Fibroblast of lung (primary cell): Measurements from ENCODE around the gene EYS. TPM values are rescaled to one million over a fixed set of nuclear protein-coding genes. Genes with fewer than 3 reads are reported as not detected.

ENCODE experiments used
- DNase-seq, 2 donors: peaks; one replicate each; pipeline versions ENCODE4 v3.0.0 to v3.0.0-alpha.2; 2010; ENCODE audit warnings: low read depth in 2 of 2
- H2AFZ ChIP-seq: 2 replicates; pipeline ENCODE4 v1.5.1; 2012; ENCODE audit warnings: low read length, control low read depth, inconsistent platforms
- H3K27ac ChIP-seq: 2 replicates; pipeline ENCODE4 v1.5.1; 2011; ENCODE audit warnings: low read length, control low read depth; ENCODE audit not compliant: insufficient read depth
- H3K27me3 ChIP-seq: 2 replicates; pipeline ENCODE4 v1.5.1; 2011; ENCODE audit warnings: mild to moderate bottlenecking, low read length; ENCODE audit not compliant: control insufficient read depth, insufficient read depth
- H3K36me3 ChIP-seq: 2 replicates; pipeline ENCODE4 v1.5.1; 2011; ENCODE audit warnings: low read length; ENCODE audit not compliant: control insufficient read depth, insufficient read depth
- H3K4me1 ChIP-seq: 2 replicates; pipeline ENCODE4 v1.5.1; 2011; ENCODE audit warnings: low read length; ENCODE audit not compliant: control insufficient read depth, insufficient read depth; ENCODE audit errors: extremely low read depth
- H3K4me2 ChIP-seq: 2 replicates; pipeline ENCODE4 v1.5.1; 2011; ENCODE audit warnings: low read length, control low read depth; ENCODE audit not compliant: insufficient read depth; ENCODE audit errors: extremely low read depth
- H3K4me3 ChIP-seq, 4 experiments: fragments of 200-600 bp in 1 of 4; sonication (generic) in 1 of 4; replicated peaks in 1 of 4; 2 replicates each; pipeline ENCODE4 v1.5.1; 2011 to 2016; ENCODE audit warnings: low read length in 4 of 4, low read depth in 3 of 4, mild to moderate bottlenecking in 3 of 4, control low read depth in 2 of 4, inconsistent platforms in 1 of 4, mixed read lengths in 1 of 4; ENCODE audit not compliant: insufficient read depth in 1 of 4; ENCODE audit errors: control extremely low read depth in 1 of 4
- H3K79me2 ChIP-seq: 2 replicates; pipeline ENCODE4 v1.5.1; 2012; ENCODE audit warnings: mild to moderate bottlenecking, low read length, inconsistent platforms; ENCODE audit not compliant: control insufficient read depth, insufficient read depth
- H3K9ac ChIP-seq: 2 replicates; pipeline ENCODE4 v1.5.1; 2011; ENCODE audit warnings: mild to moderate bottlenecking, low read length, control low read depth; ENCODE audit not compliant: insufficient read depth
- H3K9me3 ChIP-seq: 2 replicates; pipeline ENCODE4 v1.5.1; 2012; ENCODE audit warnings: low read depth, low read length; ENCODE audit not compliant: control insufficient read depth, insufficient read depth
- H4K20me1 ChIP-seq: 2 replicates; pipeline ENCODE4 v1.5.1; 2011; ENCODE audit warnings: low read length; ENCODE audit not compliant: control insufficient read depth, insufficient read depth; ENCODE audit errors: extremely low read depth
- CTCF ChIP-seq, 2 donors: IDR thresholded peaks in 1 of 2; conservative IDR thresholded peaks in 1 of 2; 1 replicate in 1 of 2; 2 replicates in 1 of 2; pipeline ENCODE4 v1.5.1; 2011 to 2012; ENCODE audit warnings: low read length in 2 of 2, control low read depth in 1 of 2, inconsistent platforms in 1 of 2, low read depth in 1 of 2, mild to moderate bottlenecking in 1 of 2
- EZH2 ChIP-seq: IDR thresholded peaks from 2 replicates; pipeline ENCODE4 v1.5.1; 2012; ENCODE audit warnings: low read length, control low read depth, mild to moderate bottlenecking; ENCODE audit errors: missing control alignments
- polyA plus RNA-seq, 2 donors: library from polyadenylated mRNA; depleted of rRNA in 1 of 2; stranded (reverse) in 1 of 2; unstranded in 1 of 2; fragments of >200 nt; gene quantifications; 2 replicates each; pipeline ENCODE4 v1.2.1, GENCODE V29; 2011 to 2012; ENCODE audit warnings: missing spikeins in 1 of 2
- total RNA-seq: library from RNA; depleted of rRNA; stranded (reverse); fragments of >200 nt; gene quantifications from 2 replicates; pipeline ENCODE4 v1.2.1, GENCODE V29; 2014

EYS gene
- total and polyA plus RNA-seq, 2 donors (not counting 1 experiment from before 2014, with no cell fraction given): under 0.01 TPM; not detected in 1

DNA sequence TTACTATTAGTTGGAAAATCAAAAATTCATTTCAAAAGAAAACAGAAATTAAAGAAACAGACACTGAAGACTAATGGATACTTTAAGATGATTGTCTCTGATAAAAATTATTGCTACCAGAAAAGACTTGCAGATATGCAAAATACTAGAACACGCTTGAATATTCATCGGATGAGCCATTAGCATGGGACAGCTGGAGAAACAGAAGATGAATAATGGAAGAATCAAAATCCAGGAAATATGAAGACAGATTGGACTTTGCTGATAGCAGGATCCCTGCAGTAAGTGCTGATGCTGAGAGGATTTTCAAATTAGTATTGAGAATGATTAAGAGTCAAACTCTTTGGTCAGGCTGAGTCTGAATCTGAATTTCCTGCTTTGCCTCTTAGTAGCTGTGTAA lies 169.4 kb downstream of the EYS start:
- H4K20me1 ChIP-seq: no peaks in the 10 kb centered on the region
- no peaks in the 10 kb centered on the region for H3K4me1 ChIP-seq
- H3K27ac ChIP-seq: no peak overlapping the region
- H3K79me2 ChIP-seq: no peaks in the 10 kb centered on the region
- no peak for TF ChIP-seq CTCF (conservative IDR thresholded peaks at IDR 0.05 in 1 of 2, IDR thresholded peaks at IDR 0.05 in 1 of 2; ENCODE audit: low read depth in 1 of 2, low read length in 2 of 2)
- no peak for TF ChIP-seq EZH2
- no peak overlapping the region for H3K4me2 ChIP-seq
- no peaks in the 10 kb centered on the region for H3K9me3 ChIP-seq
- no peaks in the 10 kb centered on the region for H3K36me3 ChIP-seq
- no peak overlapping the region for H2AFZ ChIP-seq
- no peaks in the 10 kb centered on the region for H3K27me3 ChIP-seq
- DNase-seq: no peak
- no peak overlapping the region for H3K4me3 ChIP-seq
- H3K9ac ChIP-seq: no peak overlapping the region

DNA sequence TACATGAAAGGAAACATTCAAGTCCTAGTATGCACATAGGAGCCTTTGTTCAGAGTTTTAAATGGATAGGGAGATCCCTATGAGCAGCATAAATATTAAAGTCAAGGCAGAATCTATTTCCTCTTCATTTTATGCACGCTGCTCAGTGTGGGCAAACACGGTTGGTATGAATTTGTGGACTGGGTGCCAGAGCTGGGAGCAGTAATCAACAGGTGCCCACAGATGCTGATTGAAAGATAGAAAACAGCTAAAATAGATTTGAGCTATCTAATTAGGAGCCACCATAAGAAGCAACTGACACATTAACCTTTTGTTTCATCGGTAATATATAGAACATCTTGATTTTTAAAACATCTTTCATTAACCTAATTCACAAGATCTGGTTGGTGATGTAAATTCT lies 175.5 kb downstream of the EYS start:
- no peak overlapping the region for H2AFZ ChIP-seq
- DNase-seq: no peak
- H3K79me2 ChIP-seq: no peaks in the 10 kb centered on the region
- no peak overlapping the region for H3K9ac ChIP-seq
- no peaks in the 10 kb centered on the region for H3K27me3 ChIP-seq
- no peaks in the 10 kb centered on the region for H4K20me1 ChIP-seq
- no peaks in the 10 kb centered on the region for H3K9me3 ChIP-seq
- no peak overlapping the region for H3K27ac ChIP-seq
- no peak overlapping the region for H3K4me3 ChIP-seq
- TF ChIP-seq EZH2 (no peak), CTCF (conservative IDR thresholded peaks at IDR 0.05 in 1 of 2, IDR thresholded peaks at IDR 0.05 in 1 of 2; ENCODE audit: low read depth in 1 of 2, low read length in 2 of 2) (no peak)
- no peak overlapping the region for H3K4me2 ChIP-seq
- no peaks in the 10 kb centered on the region for H3K4me1 ChIP-seq
- H3K36me3 ChIP-seq: no peaks in the 10 kb centered on the region

DNA sequence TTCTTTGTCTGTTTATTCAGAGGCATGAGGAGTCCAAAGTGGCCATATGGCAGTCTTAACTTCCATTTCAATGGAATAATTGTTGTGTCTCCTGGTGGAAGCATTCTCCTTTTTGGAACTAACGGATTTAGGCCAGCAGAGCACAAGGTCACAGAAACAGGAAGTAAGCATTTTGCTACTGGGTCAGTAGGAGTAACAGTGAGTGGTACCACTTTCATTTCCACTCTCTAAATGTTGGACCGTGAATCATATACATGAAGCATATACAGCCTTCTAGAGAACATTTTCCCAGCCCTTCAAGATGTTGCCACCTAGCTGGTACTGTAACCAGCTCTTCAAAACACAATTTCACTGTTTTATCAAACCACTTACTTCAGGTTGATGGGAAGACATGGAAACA lies 182.8 kb downstream of the EYS start:
- Histone ChIP-seq H3K4me2 (no peak overlapping the region), H3K4me1 (no peaks in the 10 kb centered on the region), H3K27ac (no peak overlapping the region), H3K4me3 (no peak overlapping the region), H3K27me3 (no peaks in the 10 kb centered on the region), H2AFZ (no peak overlapping the region), H3K79me2 (no peaks in the 10 kb centered on the region), H3K9ac (no peak overlapping the region), H3K36me3 (no peaks in the 10 kb centered on the region), H4K20me1 (no peaks in the 10 kb centered on the region), H3K9me3 (no peaks in the 10 kb centered on the region)
- TF ChIP-seq CTCF (conservative IDR thresholded peaks at IDR 0.05 in 1 of 2, IDR thresholded peaks at IDR 0.05 in 1 of 2; ENCODE audit: low read depth in 1 of 2, low read length in 2 of 2): no peak
- TF ChIP-seq EZH2: no peak
- DNase-seq: no peak
